Epithelial cell of proximal tubule (primary cell): Measurements from ENCODE around the gene TIGD6. TPM values are rescaled to one million over a fixed set of nuclear protein-coding genes. Genes with fewer than 3 reads are reported as not detected.

Experiments
- DNase-seq: peaks from one replicate; pipeline ENCODE4 v3.0.0-alpha.2; 2011; ENCODE audit warnings: low read depth
- H3K4me3 ChIP-seq: 2 replicates; pipeline ENCODE4 v1.5.1; 2011; ENCODE audit warnings: low read depth, mild to moderate bottlenecking, low read length
- CTCF ChIP-seq: conservative IDR thresholded peaks from 2 replicates; pipeline ENCODE4 v1.5.1; 2012; ENCODE audit warnings: low read depth, mild to moderate bottlenecking, low read length
- total RNA-seq: library from RNA; depleted of rRNA; stranded (reverse); fragments of >200 nt; gene quantifications from 2 replicates; pipeline ENCODE4 v1.2.3, GENCODE V29; 2015

Gene TIGD6
- total RNA-seq, 1 donor from 2014 or later: 0.75 TPM

GRCh38 chr5:150017226-150018005, 17.0 kb upstream of the TIGD6 start:
- no peak for TF ChIP-seq CTCF
- H3K4me3 ChIP-seq: no peak overlapping the region
- DNase-seq: no peak

GRCh38 chr5:150016537-150016936, 16.1 kb upstream of the TIGD6 start:
- TF ChIP-seq CTCF: no peak
- no peak for DNase-seq
- H3K4me3 ChIP-seq: no peak overlapping the region

- no peak for TF ChIP-seq CTCF
- no peak overlapping the region for H3K4me3 ChIP-seq
- no peak for DNase-seq
Measured at GRCh38 chr5:150015415-150015814, 15.0 kb upstream of the TIGD6 start.

- no peak for TF ChIP-seq CTCF
- no peak overlapping the region for H3K4me3 ChIP-seq
- DNase-seq: no peak
Measured at GRCh38 chr5:150014456-150014855, 14.0 kb upstream of the TIGD6 start.

- TF ChIP-seq CTCF: no peak
- H3K4me3 ChIP-seq: no peak overlapping the region
- no peak for DNase-seq
Measured at GRCh38 chr5:150013931-150014330, 13.5 kb upstream of the TIGD6 start.

GRCh38 chr5:150009671-150010387, 9.4 kb upstream of the TIGD6 start:
- DNase-seq: no peak
- no peak overlapping the region for H3K4me3 ChIP-seq
- TF ChIP-seq CTCF: no peak
